HepG2 (cell line): ENCODE measurements around the gene CFI. TPM values are rescaled to one million over a fixed set of nuclear protein-coding genes. Genes with fewer than 3 reads are reported as not detected.
A peak's percentile ranks its signal among the peaks of the same experiment; 100 is the strongest.

Experiments
- ARID4A ChIP-seq: sonication (generic); formaldehyde crosslinking; IDR thresholded peaks from 2 replicates; pipeline ENCODE4 v1.5.0; 2020; ENCODE audit warnings: mild to moderate bottlenecking, missing genetic modification reagents, borderline replicate concordance
- CSRNP2 ChIP-seq: sonication (generic); formaldehyde crosslinking; conservative IDR thresholded peaks from 2 replicates; pipeline ENCODE4 v1.8.0; 2022; ENCODE audit warnings: low read depth, missing genetic modification reagents
- GABPB1 ChIP-seq: IDR thresholded peaks from 2 replicates; pipeline ENCODE4 v1.6.1; 2016; ENCODE audit warnings: mild to moderate bottlenecking, missing genetic modification reagents, moderate library complexity, missing compliant biosample characterization
- HES4 ChIP-seq: sonication (generic); formaldehyde crosslinking; IDR thresholded peaks from 2 replicates; pipeline ENCODE4 v1.9.0; 2021; ENCODE audit warnings: mild to moderate bottlenecking, missing genetic modification reagents, borderline replicate concordance
- IKZF1 ChIP-seq: fragments of 450-650 bp; IDR thresholded peaks from 2 replicates; pipeline ENCODE4 v1.7.1; 2016
- NFE2L1 ChIP-seq: sonication (generic); formaldehyde crosslinking; IDR thresholded peaks from 2 replicates; pipeline ENCODE4 v1.4.0; 2020; ENCODE audit warnings: missing genetic modification reagents, mild to moderate bottlenecking, borderline replicate concordance
- SRY ChIP-seq: sonication (generic); formaldehyde crosslinking; IDR thresholded peaks from 2 replicates; pipeline ENCODE4 v1.8.0; 2022; ENCODE audit warnings: mild to moderate bottlenecking, missing genetic modification reagents
- TOPORS ChIP-seq: sonication (generic); formaldehyde crosslinking; IDR thresholded peaks from 2 replicates; pipeline ENCODE4 v1.8.0; 2023; ENCODE audit warnings: mild to moderate bottlenecking, missing genetic modification reagents
- ZBTB38 ChIP-seq: sonication (generic); formaldehyde crosslinking; IDR thresholded peaks from 2 replicates; pipeline ENCODE4 v1.5.1; 2020; ENCODE audit warnings: mild to moderate bottlenecking, missing genetic modification reagents
- ZFP82 ChIP-seq: sonication (generic); formaldehyde crosslinking; IDR thresholded peaks from 2 replicates; pipeline ENCODE4 v1.5.1; 2020; ENCODE audit warnings: mild to moderate bottlenecking, missing genetic modification reagents, borderline replicate concordance
- ZNF142 ChIP-seq: sonication (generic); formaldehyde crosslinking; IDR thresholded peaks from 2 replicates; pipeline ENCODE4 v1.4.0; 2020; ENCODE audit warnings: missing genetic modification reagents
- ZNF34 ChIP-seq: sonication (generic); formaldehyde crosslinking; IDR thresholded peaks from 2 replicates; pipeline ENCODE4 v1.4.0; 2020; ENCODE audit warnings: mild to moderate bottlenecking, missing genetic modification reagents, borderline replicate concordance
- ZNF44 ChIP-seq: sonication (generic); formaldehyde crosslinking; IDR thresholded peaks from 2 replicates; pipeline ENCODE4 v1.5.1; 2020; ENCODE audit warnings: mild to moderate bottlenecking, missing genetic modification reagents
- ZNF703 ChIP-seq: sonication (generic); formaldehyde crosslinking; IDR thresholded peaks from 2 replicates; pipeline ENCODE4 v1.5.1; 2020; ENCODE audit warnings: missing genetic modification reagents, mild to moderate bottlenecking, moderate library complexity, borderline replicate concordance
- ZNF740 ChIP-seq: sonication (generic); formaldehyde crosslinking; IDR thresholded peaks from 2 replicates; pipeline ENCODE4 v1.4.0; 2020; ENCODE audit warnings: missing genetic modification reagents
- ZNF790 ChIP-seq: sonication (generic); formaldehyde crosslinking; IDR thresholded peaks from 2 replicates; pipeline ENCODE4 v1.8.0; 2022; ENCODE audit warnings: missing genetic modification reagents, mild to moderate bottlenecking, borderline replicate concordance
- polyA plus RNA-seq, 8 experiments: library from polyadenylated mRNA; depleted of rRNA in 3 of 8; stranded (reverse) in 7 of 8; unstranded in 1 of 8; fragments of >200 nt; fragmentation: Illumina TruSeq in 4 of 8; extraction: Trizol in 4 of 8; gene quantifications; 2 replicates each; pipeline versions ENCODE4 v1.2.1 to v1.2.3, GENCODE V29; 2011 to 2016; ENCODE audit warnings: low read depth in 4 of 8, missing spikeins in 1 of 8, mixed read lengths in 1 of 8; ENCODE audit not compliant: insufficient read depth in 1 of 8
- total RNA-seq, 5 experiments: library from RNA; depleted of rRNA; stranded (reverse); fragments of >200 nt; fragmentation: Illumina TruSeq; extraction: Trizol; gene quantifications; 2 replicates each; pipeline ENCODE4 v1.2.3, GENCODE V29; 2016; ENCODE audit warnings: low read depth in 1 of 5

CFI gene
- total and polyA plus RNA-seq, 2 of the 13 experiments (the other 11 are each of a cell fraction or from before 2014, with no cell fraction given) = 284 to 337 TPM

- TF ChIP-seq SRY (CRISPR knock-in tag) = peak; percentile 69; the same call in 1 of the 2 replicates
- peak; percentile 56; the same call in 1 of the 2 replicates for TF ChIP-seq GABPB1 (CRISPR knock-in tag)
- no peak for TF ChIP-seq CSRNP2 (CRISPR knock-in tag)
- TF ChIP-seq IKZF1 = no peak
- peak; percentile 56; the same call in 1 of the 2 replicates for TF ChIP-seq ZBTB38 (CRISPR knock-in tag)
- peak; percentile 83; the same call in 1 of the 2 replicates for TF ChIP-seq HES4 (CRISPR knock-in tag)
- TF ChIP-seq ZNF740 (CRISPR knock-in tag) = 0 out of 2 replicates have a peak, but pooled peaks have one; percentile 10
- TF ChIP-seq NFE2L1 (CRISPR knock-in tag) = no peak
- TF ChIP-seq ZNF34 (CRISPR knock-in tag) = 0 out of 2 replicates have a peak, but pooled peaks have one; percentile 25
- TF ChIP-seq ZNF790 = peak; percentile 77; the same call in 1 of the 2 replicates
- peak; percentile 83; the same call in 1 of the 2 replicates for TF ChIP-seq ZNF142 (CRISPR knock-in tag)
- no peak for TF ChIP-seq ZNF44 (CRISPR knock-in tag)
- peak; percentile 78 for TF ChIP-seq ARID4A (CRISPR knock-in tag)
- peak; percentile 93 for TF ChIP-seq TOPORS (CRISPR knock-in tag)
- no peak for TF ChIP-seq ZFP82 (CRISPR knock-in tag)
- no peak for TF ChIP-seq ZNF703
Observed at GRCh38 chr4:109729718-109730618, 71.8 kb downstream of the CFI start, which contains the start of gene PLA2G12A (continued).
